Measurements from ENCODE around the gene C15orf39. TPM values are rescaled to one million over a fixed set of nuclear protein-coding genes. Genes with fewer than 3 reads are reported as not detected.
A peak's percentile ranks its signal among the peaks of the same experiment; 100 is the strongest.

The C15orf39 gene
- total and polyA plus RNA-seq, 9 of the 15 experiments (the other 6 are each of a cell fraction or from before 2014, with no cell fraction given), result 0.31 to 29.8 (median 4.4) TPM

GRCh38 chr15:75199357-75199940 lies 2.2 kb upstream of the C15orf39 start:
- Histone ChIP-seq H3K4me1 (replicated peaks in 1 of 2; ENCODE audit: control insufficient read depth in 2 of 2, insufficient read depth in 2 of 2, low read length in 2 of 2) (peaks cover 43 to 48% of the 10 kb centered on the region in 2 experiments), H3K27me3 (ENCODE audit: control insufficient read depth in 2 of 2, insufficient read depth in 2 of 2, low read length in 2 of 2) (no peaks in the 10 kb centered on the region; a peak in 1 of 5 replicates), H3K79me2 (ENCODE audit: control insufficient read depth, insufficient read depth, low read length) (peaks cover 27% of the 10 kb centered on the region), H4K20me1 (replicated peaks; ENCODE audit: control insufficient read depth, insufficient read depth, low read length) (peaks cover 20% of the 10 kb centered on the region), H3K9me1 (ENCODE audit: control insufficient read depth, insufficient read depth, low read length) (peaks cover 3% of the 10 kb centered on the region), H3K9me3 (replicated peaks; ENCODE audit: control insufficient read depth, insufficient read depth, low read depth, low read length) (no peaks in the 10 kb centered on the region), H3K36me3 (ENCODE audit: control insufficient read depth, insufficient read depth, low read length) (no peaks in the 10 kb centered on the region), H3K4me2 (ENCODE audit: insufficient read depth, low read length) (peak overlapping the region; percentile 61), H3K4me3 (no peak overlapping the region), H3K27ac (ENCODE audit: extremely low read depth, low read depth, low read length) (no peak overlapping the region; the same call in 2 of the 3 replicates), H2AFZ (ENCODE audit: low read depth, low read length) (no peak overlapping the region), H3K9ac (ENCODE audit: insufficient read depth in 1 of 2, low read depth in 2 of 2, low read length in 2 of 2) (no peak overlapping the region)
- DNase-seq (ENCODE audit: extremely low read depth in 1 of 4, low spot score in 3 of 4) (no peak), FAIRE-seq (peak; percentile 64), ATAC-seq (no peak)
- intact Hi-C loops (cut with micrococcal nuclease) (no loop called here), in situ Hi-C loops (cut with MboI) (no loop called here)
- WGBS (ENCODE audit: insufficient coverage, low coverage, missing lambda C conversion rate), result 41% methylated on average over 2 of the region's 2 CpGs
- CTCF ChIA-PET (ENCODE audit: low intra/inter-chr PET ratio), result no interaction called here
- POLR2A ChIA-PET, result interaction anchor here (0.5 to 1.8 kb wide), 9 partner anchors 9 to 293 kb away, joined by 3 to 5 read pairs (median 4); partner anchors contain the start of gene FAM219B
- no TSS peak for BruUV-seq (replicated peaks)
- TF ChIP-seq TRIM28 (IDR thresholded peaks at IDR 0.05) (no peak), TEAD4 (IDR thresholded peaks at IDR 0.05; ENCODE audit: low read length) (no peak), TEAD4 (CRISPR knock-in tag; IDR thresholded peaks at IDR 0.05; ENCODE audit: borderline replicate concordance) (no peak), KHSRP (IDR thresholded peaks at IDR 0.05) (no peak), ZFP36 (IDR thresholded peaks at IDR 0.05; ENCODE audit: low read depth, low read length, partially characterized antibody) (peak; percentile 67), BCOR (IDR thresholded peaks at IDR 0.05) (peak; percentile 84), RCOR1 (IDR thresholded peaks at IDR 0.05; ENCODE audit: borderline replicate concordance in 1 of 2, low read depth in 2 of 2, low read length in 2 of 2) (peak in 1 of 2 experiments; percentile 43; a peak in 1 of 4 replicates), ADNP (tag; IDR thresholded peaks at IDR 0.05) (peak; percentile 60), TFE3 (CRISPR knock-in tag; IDR thresholded peaks at IDR 0.05) (no peak), SMARCA5 (IDR thresholded peaks at IDR 0.05) (peak; percentile 76; the same call in 1 of the 2 replicates), RBM25 (IDR thresholded peaks at IDR 0.05; ENCODE audit: low read depth, low read length, severe bottlenecking) (peak; percentile 78), ZNF253 (CRISPR knock-in tag; conservative IDR thresholded peaks at IDR 0.05) (no peak)
- TF ChIP-seq, protein P1, sequence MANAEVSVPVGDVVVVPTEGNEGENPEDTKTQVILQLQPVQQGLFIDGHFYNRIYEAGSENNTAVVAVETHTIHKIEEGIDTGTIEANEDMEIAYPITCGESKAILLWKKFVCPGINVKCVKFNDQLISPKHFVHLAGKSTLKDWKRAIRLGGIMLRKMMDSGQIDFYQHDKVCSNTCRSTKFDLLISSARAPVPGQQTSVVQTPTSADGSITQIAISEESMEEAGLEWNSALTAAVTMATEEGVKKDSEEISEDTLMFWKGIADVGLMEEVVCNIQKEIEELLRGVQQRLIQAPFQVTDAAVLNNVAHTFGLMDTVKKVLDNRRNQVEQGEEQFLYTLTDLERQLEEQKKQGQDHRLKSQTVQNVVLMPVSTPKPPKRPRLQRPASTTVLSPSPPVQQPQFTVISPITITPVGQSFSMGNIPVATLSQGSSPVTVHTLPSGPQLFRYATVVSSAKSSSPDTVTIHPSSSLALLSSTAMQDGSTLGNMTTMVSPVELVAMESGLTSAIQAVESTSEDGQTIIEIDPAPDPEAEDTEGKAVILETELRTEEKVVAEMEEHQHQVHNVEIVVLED (CRISPR knock-in tag; IDR thresholded peaks at IDR 0.05), result no peak
- TF ChIP-seq, protein P2, sequence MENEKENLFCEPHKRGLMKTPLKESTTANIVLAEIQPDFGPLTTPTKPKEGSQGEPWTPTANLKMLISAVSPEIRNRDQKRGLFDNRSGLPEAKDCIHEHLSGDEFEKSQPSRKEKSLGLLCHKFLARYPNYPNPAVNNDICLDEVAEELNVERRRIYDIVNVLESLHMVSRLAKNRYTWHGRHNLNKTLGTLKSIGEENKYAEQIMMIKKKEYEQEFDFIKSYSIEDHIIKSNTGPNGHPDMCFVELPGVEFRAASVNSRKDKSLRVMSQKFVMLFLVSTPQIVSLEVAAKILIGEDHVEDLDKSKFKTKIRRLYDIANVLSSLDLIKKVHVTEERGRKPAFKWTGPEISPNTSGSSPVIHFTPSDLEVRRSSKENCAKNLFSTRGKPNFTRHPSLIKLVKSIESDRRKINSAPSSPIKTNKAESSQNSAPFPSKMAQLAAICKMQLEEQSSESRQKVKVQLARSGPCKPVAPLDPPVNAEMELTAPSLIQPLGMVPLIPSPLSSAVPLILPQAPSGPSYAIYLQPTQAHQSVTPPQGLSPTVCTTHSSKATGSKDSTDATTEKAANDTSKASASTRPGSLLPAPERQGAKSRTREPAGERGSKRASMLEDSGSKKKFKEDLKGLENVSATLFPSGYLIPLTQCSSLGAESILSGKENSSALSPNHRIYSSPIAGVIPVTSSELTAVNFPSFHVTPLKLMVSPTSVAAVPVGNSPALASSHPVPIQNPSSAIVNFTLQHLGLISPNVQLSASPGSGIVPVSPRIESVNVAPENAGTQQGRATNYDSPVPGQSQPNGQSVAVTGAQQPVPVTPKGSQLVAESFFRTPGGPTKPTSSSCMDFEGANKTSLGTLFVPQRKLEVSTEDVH (IDR thresholded peaks at IDR 0.05; ENCODE audit: low read depth, partially characterized antibody), result no peak
- TF ChIP-seq, protein P3, sequence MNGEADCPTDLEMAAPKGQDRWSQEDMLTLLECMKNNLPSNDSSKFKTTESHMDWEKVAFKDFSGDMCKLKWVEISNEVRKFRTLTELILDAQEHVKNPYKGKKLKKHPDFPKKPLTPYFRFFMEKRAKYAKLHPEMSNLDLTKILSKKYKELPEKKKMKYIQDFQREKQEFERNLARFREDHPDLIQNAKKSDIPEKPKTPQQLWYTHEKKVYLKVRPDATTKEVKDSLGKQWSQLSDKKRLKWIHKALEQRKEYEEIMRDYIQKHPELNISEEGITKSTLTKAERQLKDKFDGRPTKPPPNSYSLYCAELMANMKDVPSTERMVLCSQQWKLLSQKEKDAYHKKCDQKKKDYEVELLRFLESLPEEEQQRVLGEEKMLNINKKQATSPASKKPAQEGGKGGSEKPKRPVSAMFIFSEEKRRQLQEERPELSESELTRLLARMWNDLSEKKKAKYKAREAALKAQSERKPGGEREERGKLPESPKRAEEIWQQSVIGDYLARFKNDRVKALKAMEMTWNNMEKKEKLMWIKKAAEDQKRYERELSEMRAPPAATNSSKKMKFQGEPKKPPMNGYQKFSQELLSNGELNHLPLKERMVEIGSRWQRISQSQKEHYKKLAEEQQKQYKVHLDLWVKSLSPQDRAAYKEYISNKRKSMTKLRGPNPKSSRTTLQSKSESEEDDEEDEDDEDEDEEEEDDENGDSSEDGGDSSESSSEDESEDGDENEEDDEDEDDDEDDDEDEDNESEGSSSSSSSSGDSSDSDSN (IDR thresholded peaks at IDR 0.05; ENCODE audit: borderline replicate concordance in 1 of 2, low read depth in 2 of 2, low read length in 2 of 2), result no peak
